ENCODE results near the gene OR2Y1. TPM values are rescaled to one million over a fixed set of nuclear protein-coding genes. Genes with fewer than 3 reads are reported as not detected.
A peak's percentile ranks its signal among the peaks of the same experiment; 100 is the strongest.

Gene OR2Y1
- total RNA-seq, 4 donors from 2014 or later, result not detected

DNA sequence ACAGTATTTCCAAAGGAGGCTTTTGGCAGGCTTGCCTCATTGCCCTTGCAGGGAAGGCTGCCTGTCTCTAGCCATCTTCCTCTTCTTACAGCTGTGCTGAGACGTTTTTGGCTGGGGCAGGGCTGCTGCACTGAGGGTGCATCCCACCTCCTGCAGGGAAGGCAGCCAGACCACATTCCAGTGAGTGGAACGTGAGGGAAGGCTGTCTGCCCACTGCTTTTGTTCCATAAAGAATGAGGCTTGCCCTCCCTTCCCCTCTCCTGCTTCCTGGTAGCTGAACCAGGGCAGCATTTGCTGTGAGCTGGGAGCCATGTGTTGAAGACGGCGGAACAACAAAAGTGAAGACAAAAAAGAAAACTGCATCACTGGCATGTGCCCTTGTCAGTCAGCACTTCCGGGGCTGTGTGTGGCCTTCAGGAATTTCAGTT lies 46.0 kb upstream of the OR2Y1 start:
- TF ChIP-seq POLR2A (IDR thresholded peaks at IDR 0.05), result no peak
- no peak for TF ChIP-seq CTCF (IDR thresholded peaks at IDR 0.05 in 4 of 5, conservative IDR thresholded peaks at IDR 0.05 in 1 of 5)
- in situ Hi-C loops (cut with MboI; ENCODE audit: low sequenced_read_pairs in 4 of 4) (loop anchor here in 1 of 4 donors (10.0 kb wide), 1 partner anchor 369 kb away; no protein-coding TSS in a partner anchor), intact Hi-C loops (cut with DNase I; ENCODE audit: low total_unique reads) (loop anchor here (2.0 to 10.0 kb wide), 3 partner anchors 75 to 369 kb away; partner anchors contain the start of gene ZFP62)
- Histone ChIP-seq H3K36me3 (peaks cover 0 to 15% of the 10 kb centered on the region in 2 donors), H3K4me3 (no peak overlapping the region), H3K27me3 (no peaks in the 10 kb centered on the region), H3K4me1 (peaks cover 21 to 31% of the 10 kb centered on the region in 2 donors), H3K9me3 (no peaks in the 10 kb centered on the region), H3K27ac (peak overlapping the region in 3 of 4 donors; percentile 62 to 73 (median 65))
- peak in 1 of 2 donors; percentile 12 for ATAC-seq
- no peak for DNase-seq

DNA sequence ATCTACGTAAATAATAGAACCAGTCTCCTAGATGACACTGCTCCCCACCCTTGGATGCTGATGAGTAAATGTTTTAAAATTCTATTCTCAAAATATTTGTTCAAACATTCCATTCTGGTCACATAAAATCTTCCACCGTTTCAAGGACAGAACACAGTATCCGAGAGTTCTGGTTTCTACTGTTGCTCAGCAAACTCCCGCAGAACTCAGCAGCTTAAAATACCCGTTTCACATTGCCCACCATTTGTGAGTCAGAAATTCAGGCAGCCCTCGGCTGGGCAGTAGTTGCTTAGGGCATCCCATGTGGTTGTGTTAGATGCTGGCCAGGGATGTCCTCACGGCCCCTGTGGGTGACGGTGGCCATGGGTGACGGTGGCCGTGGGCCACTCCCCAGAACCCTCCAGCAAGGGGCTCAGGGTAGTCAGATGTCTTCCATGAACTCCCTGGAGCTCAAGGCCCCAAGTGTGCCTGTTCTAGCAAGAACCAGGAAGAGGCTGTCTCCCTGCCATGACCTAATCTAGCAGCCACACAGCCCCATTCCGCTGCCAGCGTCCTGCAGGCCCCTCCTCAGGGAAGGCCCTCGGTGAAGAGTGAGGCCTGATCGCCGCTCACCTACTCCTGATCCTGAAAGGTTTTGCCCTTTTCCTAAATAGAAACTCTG lies 45.4 kb upstream of the OR2Y1 start:
- no peak for DNase-seq
- no peak overlapping the region for H3K4me3 ChIP-seq
- ATAC-seq, result no peak

DNA sequence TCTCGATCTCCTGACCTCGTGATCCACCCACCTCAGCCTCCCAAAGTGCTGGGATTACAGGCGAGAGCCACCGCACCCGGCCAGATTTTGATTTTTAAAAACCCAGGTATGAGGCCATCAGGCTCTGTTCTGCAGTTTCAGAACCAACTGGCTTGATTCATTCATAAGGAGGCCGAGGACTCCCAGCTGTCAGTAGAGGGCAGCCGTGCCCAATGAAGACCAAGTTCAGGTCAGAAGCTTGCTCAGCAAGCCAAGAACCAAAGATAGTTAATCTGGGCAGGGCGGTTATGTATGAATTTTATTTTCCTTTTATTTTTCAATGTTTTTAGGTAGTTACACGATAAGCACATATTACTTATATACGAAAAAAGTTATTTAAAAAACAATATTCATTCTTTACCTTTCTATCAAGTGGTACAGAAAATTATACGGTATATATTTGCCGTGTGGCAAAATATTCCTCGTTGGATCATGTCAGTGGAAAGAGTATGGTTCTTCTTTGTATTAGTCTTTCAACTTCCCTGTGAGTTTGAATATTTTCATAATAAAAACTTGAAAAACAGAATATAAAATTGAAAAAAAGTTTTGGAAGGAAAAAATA lies 44.7 kb upstream of the OR2Y1 start:
- H3K4me1 ChIP-seq, result peaks cover 21 to 31% of the 10 kb centered on the region in 2 donors
- peak overlapping the region in 1 of 4 donors; percentile 21 for H3K4me3 ChIP-seq
- peak overlapping the region in 3 of 4 donors; percentile 62 to 73 (median 65) for H3K27ac ChIP-seq
- ATAC-seq, result peak; percentile 82 to 86
- intact Hi-C loops (cut with DNase I; ENCODE audit: low total_unique reads), result loop anchor here (1.0 to 10.0 kb wide), 4 partner anchors 47 to 370 kb away; partner anchors contain the start of gene ZFP62
- H3K27me3 ChIP-seq, result no peaks in the 10 kb centered on the region
- peaks cover 0 to 3% of the 10 kb centered on the region in 2 donors for H3K36me3 ChIP-seq
- no peaks in the 10 kb centered on the region for H3K9me3 ChIP-seq
- in situ Hi-C loops (cut with MboI; ENCODE audit: low sequenced_read_pairs in 4 of 4), result loop anchor here in 2 of 4 donors (5.0 to 10.0 kb wide), 2 partner anchors 88 to 370 kb away; no protein-coding TSS in a partner anchor
- TF ChIP-seq POLR2A (IDR thresholded peaks at IDR 0.05), result no peak
- TF ChIP-seq CTCF (IDR thresholded peaks at IDR 0.05 in 4 of 5, conservative IDR thresholded peaks at IDR 0.05 in 1 of 5), result peak; percentile 42 to 82 (median 67)
- DNase-seq, result peak; percentile 57 to 76

More for the DNA sequence above, 45.4 kb upstream of the OR2Y1 start:
- intact Hi-C loops (cut with DNase I; ENCODE audit: low total_unique reads) (loop anchor here (2.0 to 10.0 kb wide), 3 partner anchors 76 to 370 kb away; partner anchors contain the start of gene ZFP62), in situ Hi-C loops (cut with MboI; ENCODE audit: low sequenced_read_pairs in 4 of 4) (loop anchor here in 1 of 4 donors (10.0 kb wide), 1 partner anchor 370 kb away; no protein-coding TSS in a partner anchor)
- Histone ChIP-seq H3K27me3 (no peaks in the 10 kb centered on the region), H3K9me3 (no peaks in the 10 kb centered on the region), H3K4me1 (peaks cover 21 to 31% of the 10 kb centered on the region in 2 donors), H3K36me3 (peaks cover 0 to 10% of the 10 kb centered on the region in 2 donors), H3K27ac (peak overlapping the region; percentile 3 to 73 (median 64))
- TF ChIP-seq POLR2A (IDR thresholded peaks at IDR 0.05) (no peak), CTCF (IDR thresholded peaks at IDR 0.05 in 4 of 5, conservative IDR thresholded peaks at IDR 0.05 in 1 of 5) (no peak)

DNA sequence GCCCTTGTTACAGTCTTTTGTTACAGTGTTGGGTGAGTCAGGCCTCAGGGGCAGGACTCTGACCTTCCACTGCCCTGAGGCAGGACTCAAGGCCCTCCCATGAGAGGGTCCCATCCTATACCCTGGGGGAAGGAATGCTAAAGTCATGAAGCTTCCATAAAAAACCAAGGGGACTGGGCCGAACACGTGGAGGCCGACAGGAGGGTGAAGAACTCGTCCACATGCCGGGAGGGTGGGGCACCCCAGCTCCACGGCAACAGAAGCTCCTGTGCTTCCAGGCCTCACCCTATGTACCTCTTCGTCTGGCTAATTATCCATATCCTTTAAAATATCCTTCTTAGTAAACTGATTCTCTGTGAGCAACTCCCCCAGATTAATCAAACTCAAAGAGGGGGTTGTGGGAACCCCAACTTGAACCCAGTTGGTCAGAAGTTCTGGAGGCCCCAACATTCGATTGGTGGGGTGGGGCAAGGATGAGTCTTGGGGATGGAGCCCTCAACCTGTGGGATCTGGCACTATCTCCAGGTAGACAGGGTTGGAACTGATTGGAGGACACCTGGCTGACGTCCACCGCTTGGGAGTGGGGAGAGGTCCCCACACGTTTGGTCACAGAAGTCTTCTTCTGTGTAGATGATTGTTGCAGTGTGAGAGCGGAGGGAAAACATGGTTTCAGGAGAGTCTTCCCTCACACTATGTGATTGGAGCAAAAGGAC lies 43.6 kb upstream of the OR2Y1 start:
- no peak for TF ChIP-seq CTCF (IDR thresholded peaks at IDR 0.05 in 4 of 5, conservative IDR thresholded peaks at IDR 0.05 in 1 of 5)
- no peak for TF ChIP-seq POLR2A (IDR thresholded peaks at IDR 0.05)
- H3K4me3 ChIP-seq, result no peak overlapping the region
- no peaks in the 10 kb centered on the region for H3K9me3 ChIP-seq
- H3K4me1 ChIP-seq, result peaks cover 21 to 31% of the 10 kb centered on the region in 2 donors
- no peaks in the 10 kb centered on the region for H3K27me3 ChIP-seq
- ATAC-seq, result no peak
- in situ Hi-C loops (cut with MboI; ENCODE audit: low sequenced_read_pairs in 4 of 4), result loop anchor here in 2 of 4 donors (5.0 to 10.0 kb wide), 2 partner anchors 89 to 371 kb away; no protein-coding TSS in a partner anchor
- intact Hi-C loops (cut with DNase I; ENCODE audit: low total_unique reads), result loop anchor here (1.0 to 10.0 kb wide), 4 partner anchors 48 to 371 kb away; partner anchors contain the start of gene ZFP62
- no peaks in the 10 kb centered on the region for H3K36me3 ChIP-seq
- H3K27ac ChIP-seq, result no peak overlapping the region
- no peak for DNase-seq
